Esophagus squamous epithelium (tissue), 5 donors: ENCODE data around the gene GPX2. TPM values are rescaled to one million over a fixed set of nuclear protein-coding genes. Genes with fewer than 3 reads are reported as not detected.

Experiments used
- DNase-seq: peaks from one replicate; lab custom pipeline; 2025; lab: John Stamatoyannopoulos, UW
- H3K27ac ChIP-seq, 4 donors: fragments of 200-600 bp; sonication (generic); one replicate each; pipeline ENCODE4 v1.5.1; 2016 to 2019; ENCODE audit warnings: mild to moderate bottlenecking in 1 of 4
- H3K27me3 ChIP-seq, 4 donors: fragments of 200-600 bp; sonication (generic); 1 replicate in 3 of 4; 2 replicates in 1 of 4; pipeline versions ENCODE4 v1.5.1 to v1.6.0; 2017 to 2021; ENCODE audit warnings: antibody characterized with exemption in 1 of 4
- H3K36me3 ChIP-seq, 3 donors: fragments of 200-600 bp; sonication (generic); one replicate each; pipeline ENCODE4 v1.5.1; 2016 to 2019
- H3K4me1 ChIP-seq, 3 donors: fragments of 200-600 bp; sonication (generic); one replicate each; pipeline ENCODE4 v1.5.1; 2017 to 2019
- H3K4me3 ChIP-seq, 4 donors: fragments of 200-600 bp; sonication (generic); 1 replicate in 3 of 4; 2 replicates in 1 of 4; pipeline ENCODE4 v1.5.1; 2016 to 2019; ENCODE audit warnings: mild to moderate bottlenecking in 2 of 4, moderate library complexity in 1 of 4
- H3K9me3 ChIP-seq, 3 donors: fragments of 200-600 bp; sonication (generic); one replicate each; pipeline ENCODE4 v1.5.1; 2016 to 2019
- POLR2A ChIP-seq, 4 donors: fragments of 450-650 bp; IDR thresholded peaks; one replicate each; pipeline ENCODE4 v1.6.1; 2017; ENCODE audit warnings: antibody characterized with exemption in 4 of 4, mild to moderate bottlenecking in 4 of 4, moderate library complexity in 3 of 4
- WGBS, 2 donors: methylation state at CpG; one replicate each; pipeline ENCODE4 v1.1.5; 2018; 5-methylcytosine and 5-hydroxymethylcytosine counted together
- intact Hi-C: fragments of 100-400 bp; cut with DNase I; formaldehyde crosslinking; loops from one replicate; pipeline ENCODE4 v1.15.0; 2022
- total RNA-seq, 4 donors: library from RNA; depleted of rRNA; stranded (reverse); fragments of >200 nt; gene quantifications; one replicate each; pipeline ENCODE4 v1.1.0, GENCODE V29; 2016
- TF ChIP-seq, protein P1 (sequence below), 6 experiments: fragments of 450-650 bp in 4 of 6; fragments of 200-600 bp in 2 of 6; sonication (generic) in 2 of 6; IDR thresholded peaks; one replicate each; pipeline ENCODE4 v1.5.1; 2016 to 2019; ENCODE audit warnings: antibody characterized with exemption in 6 of 6, mild to moderate bottlenecking in 4 of 6, moderate library complexity in 4 of 6
- donor health status: DM: yes; HTN: yes; CAD: no.

The GPX2 gene
- total RNA-seq, 4 donors from 2014 or later, result 97.1 to 273 (median 191) TPM

DNA sequence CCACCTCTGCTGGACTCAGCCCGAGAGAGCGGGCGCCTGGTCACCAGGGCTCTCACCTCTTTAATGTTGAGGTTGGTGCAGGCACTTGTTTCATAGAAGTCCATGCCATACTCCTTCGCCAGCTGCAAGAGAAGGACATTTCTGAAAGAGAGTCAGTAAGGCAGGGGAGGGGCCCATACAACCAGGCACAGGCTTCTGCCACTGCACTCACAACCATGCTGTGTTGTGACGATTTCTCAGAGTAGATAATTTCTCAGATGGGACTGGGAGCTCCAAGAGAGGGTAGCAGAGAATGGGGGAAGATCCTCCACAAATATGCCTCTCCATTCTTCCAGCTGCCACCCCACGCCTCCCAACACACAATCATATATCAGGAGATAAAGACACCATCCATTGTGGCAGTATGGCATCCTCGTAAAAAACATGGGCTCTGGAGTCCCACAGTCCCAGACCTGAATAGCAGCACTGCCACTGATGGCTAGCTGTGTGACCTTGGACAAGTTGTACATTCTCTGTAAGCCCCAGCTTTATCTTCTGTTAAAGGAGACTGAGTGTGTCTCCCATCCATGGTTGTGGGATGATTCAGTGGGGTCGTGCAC lies 6.2 kb upstream of the GPX2 start:
- Histone ChIP-seq H3K9me3 (no peaks in the 10 kb centered on the region), H3K27ac (no peak overlapping the region), H3K4me1 (peaks cover 3 to 7% (median 6%) of the 10 kb centered on the region in 3 donors), H3K4me3 (no peak overlapping the region), H3K36me3 (peaks cover 0 to 65% (median 0%) of the 10 kb centered on the region in 3 donors), H3K27me3 (no peaks in the 10 kb centered on the region)
- intact Hi-C loops, result no loop called here
- no peak for DNase-seq
- WGBS, 2 donors, result 91 to 100% methylated on average over 2 to 7 of the region's 8 CpGs
- TF ChIP-seq POLR2A (IDR thresholded peaks at IDR 0.05), result no peak
- TF ChIP-seq, protein P1, sequence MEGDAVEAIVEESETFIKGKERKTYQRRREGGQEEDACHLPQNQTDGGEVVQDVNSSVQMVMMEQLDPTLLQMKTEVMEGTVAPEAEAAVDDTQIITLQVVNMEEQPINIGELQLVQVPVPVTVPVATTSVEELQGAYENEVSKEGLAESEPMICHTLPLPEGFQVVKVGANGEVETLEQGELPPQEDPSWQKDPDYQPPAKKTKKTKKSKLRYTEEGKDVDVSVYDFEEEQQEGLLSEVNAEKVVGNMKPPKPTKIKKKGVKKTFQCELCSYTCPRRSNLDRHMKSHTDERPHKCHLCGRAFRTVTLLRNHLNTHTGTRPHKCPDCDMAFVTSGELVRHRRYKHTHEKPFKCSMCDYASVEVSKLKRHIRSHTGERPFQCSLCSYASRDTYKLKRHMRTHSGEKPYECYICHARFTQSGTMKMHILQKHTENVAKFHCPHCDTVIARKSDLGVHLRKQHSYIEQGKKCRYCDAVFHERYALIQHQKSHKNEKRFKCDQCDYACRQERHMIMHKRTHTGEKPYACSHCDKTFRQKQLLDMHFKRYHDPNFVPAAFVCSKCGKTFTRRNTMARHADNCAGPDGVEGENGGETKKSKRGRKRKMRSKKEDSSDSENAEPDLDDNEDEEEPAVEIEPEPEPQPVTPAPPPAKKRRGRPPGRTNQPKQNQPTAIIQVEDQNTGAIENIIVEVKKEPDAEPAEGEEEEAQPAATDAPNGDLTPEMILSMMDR (IDR thresholded peaks at IDR 0.05), result no peak

DNA sequence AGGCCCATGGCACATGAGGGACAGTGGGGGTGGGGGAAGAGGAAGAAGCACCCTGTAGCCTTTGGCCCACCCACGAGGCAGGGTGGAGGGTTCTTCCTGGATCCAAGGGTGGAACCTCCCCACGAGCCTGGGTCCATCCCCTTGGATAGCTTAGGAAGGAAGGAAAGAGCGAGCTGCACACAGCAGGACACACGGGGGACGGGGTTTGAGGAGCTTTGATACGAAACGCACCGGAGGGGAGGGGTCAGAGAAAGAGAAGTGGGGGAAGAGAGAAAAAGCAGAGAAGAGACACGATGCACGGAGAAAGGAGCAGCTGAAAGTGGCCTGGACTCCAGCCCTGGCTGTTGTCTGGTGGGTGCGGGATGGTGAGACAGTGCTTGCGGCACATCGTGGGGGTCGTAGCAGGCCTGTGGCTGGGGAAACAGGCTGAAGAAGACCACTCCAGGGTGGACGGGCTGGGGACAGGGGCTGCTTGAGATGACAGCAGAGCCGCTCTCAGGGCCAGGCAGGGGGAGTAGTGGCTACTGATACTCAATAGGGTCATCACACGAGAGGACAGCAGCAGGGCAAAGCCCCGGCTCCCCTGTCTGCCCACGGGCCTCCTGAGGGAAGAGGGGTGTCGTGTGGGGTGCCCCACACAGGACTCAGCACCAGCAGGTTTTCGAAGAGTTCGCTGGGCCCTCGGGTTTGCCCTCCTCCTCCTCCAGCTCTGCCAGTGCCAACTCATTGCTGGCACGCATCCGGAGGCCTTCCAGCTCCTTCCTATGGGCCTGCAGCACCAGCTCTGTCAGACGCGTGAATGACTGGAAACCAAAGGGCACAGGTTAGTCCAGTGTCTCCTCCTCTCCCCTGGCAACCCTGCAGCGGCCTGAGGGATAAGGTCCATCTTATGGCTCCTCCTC lies 5.4 kb upstream of the GPX2 start:
- Histone ChIP-seq H3K4me1 (peaks cover 9 to 14% (median 13%) of the 10 kb centered on the region in 3 donors), H3K9me3 (no peaks in the 10 kb centered on the region), H3K36me3 (peaks cover 0 to 60% (median 0%) of the 10 kb centered on the region in 3 donors), H3K4me3 (no peak overlapping the region), H3K27ac (no peak overlapping the region), H3K27me3 (no peaks in the 10 kb centered on the region)
- intact Hi-C loops, result no loop called here
- no peak for TF ChIP-seq POLR2A (IDR thresholded peaks at IDR 0.05)
- TF ChIP-seq, protein P1 (IDR thresholded peaks at IDR 0.05), result no peak
- WGBS, 2 donors, result 84 to 85% methylated on average over 17 to 20 of the region's 28 CpGs
- DNase-seq, result no peak

DNA sequence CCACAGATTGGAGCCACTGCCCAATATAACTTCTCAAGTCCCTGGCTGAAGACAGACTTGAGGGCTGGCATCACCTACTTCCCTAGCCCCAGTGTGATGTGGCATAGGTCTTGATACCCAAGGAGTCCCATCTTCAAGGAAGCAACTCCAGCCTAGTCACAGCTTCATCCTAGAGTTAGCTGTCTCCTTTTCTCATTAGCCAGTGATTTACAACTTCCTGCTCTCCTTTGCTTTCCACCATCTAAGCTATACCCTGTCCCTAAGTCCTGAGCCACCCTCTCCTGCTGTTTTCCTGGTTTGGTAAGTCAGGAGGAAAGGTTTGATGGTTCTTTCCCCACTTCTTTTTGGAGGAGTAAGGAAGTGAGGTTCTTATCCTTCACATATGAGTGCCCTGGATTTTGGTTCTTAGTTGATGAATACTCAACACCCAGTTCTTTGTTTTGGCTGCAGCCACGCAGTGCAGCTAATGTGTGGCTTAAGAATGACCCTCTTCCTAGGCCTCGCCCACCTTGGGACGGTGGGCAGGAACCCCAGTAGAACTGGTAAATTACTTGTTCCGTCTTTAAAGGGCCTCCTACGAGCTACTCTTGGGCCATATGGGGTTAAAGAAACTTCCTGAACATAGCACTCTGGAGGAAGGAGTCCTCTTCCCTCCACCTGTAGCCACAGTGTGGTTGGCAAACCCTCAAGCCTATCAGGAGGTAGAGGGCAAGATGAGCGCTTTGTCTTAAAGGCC lies 3.9 kb upstream of the GPX2 start:
- H3K9me3 ChIP-seq, result no peaks in the 10 kb centered on the region
- DNase-seq, result no peak
- TF ChIP-seq, protein P1 (IDR thresholded peaks at IDR 0.05), result no peak
- TF ChIP-seq POLR2A (IDR thresholded peaks at IDR 0.05), result no peak
- no peak overlapping the region for H3K4me3 ChIP-seq
- WGBS, 2 donors, result 73 to 86% methylated on average over 4 to 6 of the region's 6 CpGs
- intact Hi-C loops, result no loop called here
- H3K27me3 ChIP-seq, result no peaks in the 10 kb centered on the region
- peaks cover 9 to 29% (median 14%) of the 10 kb centered on the region in 3 donors for H3K4me1 ChIP-seq
- peaks cover 0 to 54% (median 0%) of the 10 kb centered on the region in 3 donors for H3K36me3 ChIP-seq
- H3K27ac ChIP-seq, result no peak overlapping the region

DNA sequence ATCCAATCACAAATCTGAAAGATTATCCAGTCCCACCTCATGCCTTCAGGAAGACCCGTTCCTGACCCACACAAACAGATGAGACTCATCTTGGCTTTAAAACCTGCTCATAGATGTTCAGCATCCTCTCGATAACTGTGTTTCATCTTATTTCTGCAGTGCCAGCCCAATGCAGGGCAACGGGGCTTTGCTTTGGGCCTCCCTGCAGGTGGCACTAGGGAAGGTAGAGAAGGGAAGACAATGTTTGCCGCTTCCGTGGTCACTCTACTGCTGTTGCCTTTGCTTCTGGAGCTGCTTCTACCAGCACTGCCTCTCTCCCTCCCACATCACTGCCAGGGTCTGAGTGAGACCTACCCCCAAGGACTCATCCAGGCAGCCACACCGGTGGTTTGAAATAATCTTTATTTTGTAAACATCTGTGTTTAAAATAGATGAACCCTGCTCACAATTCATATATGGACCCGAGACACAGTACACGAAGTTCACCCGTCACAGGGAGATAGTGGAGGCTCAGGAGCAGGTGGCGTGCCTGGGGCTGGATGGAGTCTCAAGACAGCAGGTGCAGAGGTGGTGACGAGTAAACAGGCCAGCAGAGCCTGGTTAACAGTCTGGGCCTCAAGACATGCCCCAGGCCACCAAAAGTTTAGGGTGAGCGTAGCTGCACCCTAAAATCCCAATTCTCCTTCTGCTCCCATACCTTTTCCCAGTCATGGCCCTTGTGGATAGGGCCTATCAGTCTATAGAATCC lies 3.1 kb upstream of the GPX2 start:
- intact Hi-C loops, result no loop called here
- Histone ChIP-seq H3K4me1 (peaks cover 13 to 38% (median 14%) of the 10 kb centered on the region in 3 donors), H3K4me3 (no peak overlapping the region), H3K9me3 (no peaks in the 10 kb centered on the region), H3K27me3 (no peaks in the 10 kb centered on the region), H3K27ac (no peak overlapping the region), H3K36me3 (peaks cover 0 to 54% (median 0%) of the 10 kb centered on the region in 3 donors)
- TF ChIP-seq POLR2A (IDR thresholded peaks at IDR 0.05), result no peak
- TF ChIP-seq, protein P1 (IDR thresholded peaks at IDR 0.05), result no peak
- no peak for DNase-seq
- WGBS, 2 donors, result 90 to 92% methylated on average over 10 to 12 of the region's 12 CpGs
